Liver (tissue), 9 donors: ENCODE data around the gene CHP2. TPM values are rescaled to one million over a fixed set of nuclear protein-coding genes. Genes with fewer than 3 reads are reported as not detected.

Experiments
- DNase-seq: peaks from one replicate; pipeline ENCODE4 v3.0.0-alpha.2; 2017; ENCODE audit warnings: low spot score
- H3K27ac ChIP-seq, 2 donors: one replicate each; pipeline ENCODE4 v1.7.0; 2013; ENCODE audit warnings: inconsistent platforms in 2 of 2, low read length in 2 of 2, control low read depth in 1 of 2, low read depth in 1 of 2, mild to moderate bottlenecking in 1 of 2
- H3K27me3 ChIP-seq, 4 donors: one replicate each; pipeline versions ENCODE4 v1.6.1 to v1.7.0; 2013; ENCODE audit warnings: low read length in 3 of 4, inconsistent platforms in 1 of 4, mild to moderate bottlenecking in 1 of 4, moderate library complexity in 1 of 4; ENCODE audit not compliant: control insufficient read depth in 4 of 4, insufficient read depth in 4 of 4
- H3K36me3 ChIP-seq, 4 donors: one replicate each; pipeline versions ENCODE4 v1.6.1 to v1.7.0; 2013; ENCODE audit warnings: low read length in 3 of 4, mild to moderate bottlenecking in 3 of 4, low read depth in 1 of 4, moderate library complexity in 1 of 4; ENCODE audit not compliant: control insufficient read depth in 4 of 4, insufficient read depth in 3 of 4
- H3K4me1 ChIP-seq, 4 donors: one replicate each; pipeline versions ENCODE4 v1.6.1 to v1.7.0; 2013; ENCODE audit warnings: low read length in 3 of 4, mild to moderate bottlenecking in 3 of 4, moderate library complexity in 1 of 4; ENCODE audit not compliant: control insufficient read depth in 4 of 4, insufficient read depth in 4 of 4
- H3K4me3 ChIP-seq, 3 donors: one replicate each; pipeline versions ENCODE4 v1.6.1 to v1.7.0; 2013; ENCODE audit warnings: low read length in 3 of 3, control low read depth in 1 of 3, low read depth in 1 of 3, mild to moderate bottlenecking in 1 of 3
- H3K9ac ChIP-seq, 2 donors: one replicate each; pipeline ENCODE4 v1.7.0; 2013; ENCODE audit warnings: low read length in 2 of 2, mild to moderate bottlenecking in 2 of 2, moderate library complexity in 2 of 2, control low read depth in 1 of 2, low read depth in 1 of 2
- H3K9me3 ChIP-seq, 4 donors: one replicate each; pipeline versions ENCODE4 v1.6.1 to v1.7.0; 2013; ENCODE audit warnings: low read length in 3 of 4; ENCODE audit not compliant: control insufficient read depth in 4 of 4
- ATF3 ChIP-seq: IDR thresholded peaks from 2 replicates; pipeline ENCODE4 v1.6.1; 2016; ENCODE audit warnings: antibody characterized with exemption
- CTCF ChIP-seq: fragments of 150-350 bp; IDR thresholded peaks from 2 replicates; pipeline ENCODE4 v1.5.1; 2017; ENCODE audit warnings: improper control_type of control experiment, low read depth, low read length; ENCODE audit not compliant: missing input control
- EGR1 ChIP-seq, 2 donors: IDR thresholded peaks; 2 replicates each; pipeline ENCODE4 v1.6.1; 2016 to 2018; ENCODE audit warnings: antibody characterized with exemption in 2 of 2, low read depth in 2 of 2
- FOXA1 ChIP-seq: IDR thresholded peaks from 2 replicates; pipeline ENCODE4 v1.6.1; 2016; ENCODE audit warnings: antibody characterized with exemption
- FOXA2 ChIP-seq: IDR thresholded peaks from 2 replicates; pipeline ENCODE4 v1.6.1; 2016; ENCODE audit warnings: antibody characterized with exemption
- HNF4G ChIP-seq: IDR thresholded peaks from 2 replicates; pipeline ENCODE4 v1.6.1; 2016; ENCODE audit warnings: antibody characterized with exemption
- JUND ChIP-seq, 2 donors: IDR thresholded peaks; 2 replicates each; pipeline ENCODE4 v1.6.1; 2016; ENCODE audit warnings: antibody characterized with exemption in 2 of 2
- MAX ChIP-seq: IDR thresholded peaks from 2 replicates; pipeline ENCODE4 v1.6.1; 2016; ENCODE audit warnings: antibody characterized with exemption
- NR2F2 ChIP-seq: IDR thresholded peaks from 2 replicates; pipeline ENCODE4 v1.6.1; 2016; ENCODE audit warnings: antibody characterized with exemption
- RAD21 ChIP-seq, 2 donors: IDR thresholded peaks; 2 replicates each; pipeline ENCODE4 v1.6.1; 2016; ENCODE audit warnings: antibody characterized with exemption in 2 of 2, mild to moderate bottlenecking in 2 of 2
- REST ChIP-seq: IDR thresholded peaks from 2 replicates; pipeline ENCODE4 v1.6.1; 2016; ENCODE audit warnings: antibody characterized with exemption, mild to moderate bottlenecking
- RXRA ChIP-seq, 2 donors: IDR thresholded peaks; 2 replicates each; pipeline ENCODE4 v1.6.1; 2017 to 2018; ENCODE audit warnings: antibody characterized with exemption in 2 of 2, mild to moderate bottlenecking in 1 of 2
- SP1 ChIP-seq: IDR thresholded peaks from 2 replicates; pipeline ENCODE4 v1.6.1; 2018; ENCODE audit warnings: antibody characterized with exemption, mild to moderate bottlenecking
- TAF1 ChIP-seq: conservative IDR thresholded peaks from 2 replicates; pipeline ENCODE4 v1.6.1; 2016; ENCODE audit warnings: antibody characterized with exemption, mild to moderate bottlenecking
- YY1 ChIP-seq: IDR thresholded peaks from 2 replicates; pipeline ENCODE4 v1.6.1; 2016; ENCODE audit warnings: antibody characterized with exemption, mild to moderate bottlenecking
- ZBTB33 ChIP-seq: IDR thresholded peaks from 2 replicates; pipeline ENCODE4 v1.6.1; 2016; ENCODE audit warnings: antibody characterized with exemption
- WGBS: extraction: QIAGEN DNeasy Blood & Tissue Kit; methylation state at CpG from one replicate; pipeline ENCODE4 v1.1.7; 2013; 5-methylcytosine and 5-hydroxymethylcytosine counted together
- polyA plus RNA-seq, 2 donors: library from polyadenylated mRNA; stranded (reverse) in 1 of 2; unstranded in 1 of 2; fragments of 200-250 nt in 1 of 2; fragments of >200 nt in 1 of 2; fragmentation: Nextera tagmentation in 1 of 2; extraction: Ambion mirVana in 1 of 2; gene quantifications; one replicate each; pipeline versions ENCODE4 v1.2.1 to v1.2.3, GENCODE V29; 2013 to 2015
- total RNA-seq, 2 donors: library from RNA; depleted of rRNA; stranded (reverse); fragments of >200 nt; gene quantifications; one replicate each; pipeline ENCODE4 v1.2.3, GENCODE V29; 2014
- donor health status: healthy.
- donor health status: healthy.
- donor health status: healthy.
- donor health status: healthy.
- donor health status: healthy.

Gene CHP2
- total and polyA plus RNA-seq, 4 donors: not detected

GRCh38 chr16:23711785-23712184, 43.0 kb upstream of the CHP2 start:
- DNase-seq: no peak
- no peak overlapping the region for H3K9ac ChIP-seq
- peaks cover 0 to 4% (median 2%) of the 10 kb centered on the region in 4 donors for H3K9me3 ChIP-seq
- no peak overlapping the region for H3K27ac ChIP-seq
- no peak for TF ChIP-seq YY1
- TF ChIP-seq CTCF: no peak
- TF ChIP-seq TAF1: no peak
- TF ChIP-seq SP1: no peak
- no peak for TF ChIP-seq RXRA (IDR thresholded peaks at IDR 0.05)
- no peak for TF ChIP-seq FOXA1
- TF ChIP-seq NR2F2: no peak
- no peak for TF ChIP-seq MAX
- TF ChIP-seq ZBTB33: no peak
- no peak for TF ChIP-seq REST
- TF ChIP-seq RAD21 (IDR thresholded peaks at IDR 0.05): no peak
- H3K27me3 ChIP-seq: peaks cover under 1 to 7% (median 3%) of the 10 kb centered on the region in 4 donors
- WGBS: 41% methylated on average over 4 of the region's 4 CpGs
- H3K4me1 ChIP-seq: no peaks in the 10 kb centered on the region
- H3K36me3 ChIP-seq: no peaks in the 10 kb centered on the region
- H3K4me3 ChIP-seq: no peak overlapping the region

GRCh38 chr16:23712976-23713375, 41.9 kb upstream of the CHP2 start, which contains the start of gene ERN2:
Gene ERN2, minus strand, starts transcription at chr16:23713222. Its CDS starts 35 bp downstream, at chr16:23713187.
- no peak for TF ChIP-seq FOXA2
- no peak for TF ChIP-seq HNF4G
- TF ChIP-seq REST: no peak
- TF ChIP-seq ATF3: no peak
- TF ChIP-seq YY1: no peak
- TF ChIP-seq JUND (IDR thresholded peaks at IDR 0.05): no peak
- no peak for TF ChIP-seq NR2F2
- TF ChIP-seq RAD21 (IDR thresholded peaks at IDR 0.05): no peak
- no peak for TF ChIP-seq EGR1 (IDR thresholded peaks at IDR 0.05; ENCODE audit: low read depth in 2 of 2)
- TF ChIP-seq TAF1: no peak
- H3K9ac ChIP-seq: no peak within 1 kb of the TSS
- no peak within 1 kb of the TSS for H3K27ac ChIP-seq
- H3K9me3 ChIP-seq: peaks cover 0 to 4% (median 2%) of the 10 kb centered on the region in 4 donors
- no peak within 1 kb of the TSS for H3K4me3 ChIP-seq
- WGBS: 5% methylated on average over 37 of the region's 37 CpGs
- H3K27me3 ChIP-seq: peaks cover 0 to 7% (median 3%) of the 10 kb centered on the region in 4 donors
- no peaks in the 10 kb centered on the region for H3K36me3 ChIP-seq
- no peak for DNase-seq
- no peaks in the 10 kb centered on the region for H3K4me1 ChIP-seq
